GM23338 (cell line): Measurements from ENCODE around the gene FKBP1B. TPM values are rescaled to one million over a fixed set of nuclear protein-coding genes. Genes with fewer than 3 reads are reported as not detected.

Experiments used
- ATAC-seq: fragments of 200-7000 bp; cut with Tn5 transposase; 3 replicates; pipeline ENCODE4 v1.9.1; 2020
- DNase-seq: peaks from one replicate; pipeline ENCODE4 v3.0.0-alpha.2; 2015; ENCODE audit warnings: low spot score
- H2AFZ ChIP-seq: fragments of 200-600 bp; sonication (generic); 2 replicates; pipeline ENCODE4 v1.8.0; 2016; ENCODE audit warnings: antibody characterized with exemption, mild to moderate bottlenecking, moderate library complexity
- H3F3A ChIP-seq: fragments of 200-600 bp; sonication (generic); replicated peaks from 2 replicates; pipeline ENCODE4 v1.8.0; 2017; ENCODE audit warnings: antibody characterized with exemption, mixed run types, low read depth
- H3K27ac ChIP-seq: fragments of 200-600 bp; sonication (generic); 2 replicates; pipeline ENCODE4 v1.6.1; 2016; ENCODE audit warnings: low read depth
- H3K27me3 ChIP-seq: fragments of 200-600 bp; sonication (generic); 2 replicates; pipeline ENCODE4 v1.8.0; 2016; ENCODE audit warnings: mild to moderate bottlenecking, mixed run types, moderate library complexity; ENCODE audit not compliant: insufficient read depth
- H3K36me3 ChIP-seq: fragments of 200-600 bp; sonication (generic); 2 replicates; pipeline ENCODE4 v1.8.0; 2016; ENCODE audit warnings: mild to moderate bottlenecking; ENCODE audit not compliant: insufficient read depth
- H3K4me1 ChIP-seq: fragments of 200-600 bp; sonication (generic); 2 replicates; pipeline ENCODE4 v1.8.0; 2016; ENCODE audit warnings: mild to moderate bottlenecking, moderate library complexity; ENCODE audit not compliant: insufficient read depth
- H3K4me2 ChIP-seq: fragments of 200-600 bp; sonication (generic); 2 replicates; pipeline ENCODE4 v1.7.1; 2017; ENCODE audit warnings: mixed run types
- H3K4me3 ChIP-seq: fragments of 200-600 bp; sonication (generic); 2 replicates; pipeline ENCODE4 v1.6.1; 2016; ENCODE audit warnings: mixed run types
- H3K79me2 ChIP-seq: fragments of 200-600 bp; sonication (generic); replicated peaks from 2 replicates; pipeline ENCODE4 v1.8.0; 2017; ENCODE audit warnings: mild to moderate bottlenecking; ENCODE audit not compliant: insufficient read depth
- H3K9me2 ChIP-seq: fragments of 200-600 bp; sonication (generic); 2 replicates; pipeline ENCODE4 v1.8.0; 2017; ENCODE audit not compliant: insufficient read depth
- H4K20me1 ChIP-seq: fragments of 200-600 bp; sonication (generic); replicated peaks from 2 replicates; pipeline ENCODE4 v1.8.0; 2017; ENCODE audit warnings: mild to moderate bottlenecking; ENCODE audit not compliant: insufficient read depth
- H3K27ac Mint-ChIP-seq: 2 replicates; pipeline ENCODE4 v1.8.0; 2020; ENCODE audit warnings: inconsistent platforms, mild to moderate bottlenecking, moderate library complexity, mixed read lengths
- H3K27me3 Mint-ChIP-seq: 3 replicates; pipeline ENCODE4 v1.8.0; 2022; ENCODE audit warnings: low read depth, mild to moderate bottlenecking, moderate library complexity, mixed read lengths, inconsistent platforms; ENCODE audit not compliant: insufficient read depth, poor library complexity
- H3K36me3 Mint-ChIP-seq: 3 replicates; pipeline ENCODE4 v1.8.0; 2021; ENCODE audit warnings: low read depth, mild to moderate bottlenecking, inconsistent platforms, moderate library complexity, mixed read lengths
- H3K4me1 Mint-ChIP-seq: 3 replicates; pipeline ENCODE4 v1.8.0; 2020; ENCODE audit warnings: mild to moderate bottlenecking, inconsistent platforms, mixed read lengths
- H3K4me3 Mint-ChIP-seq: 3 replicates; pipeline ENCODE4 v1.8.0; 2021; ENCODE audit warnings: moderate library complexity, mild to moderate bottlenecking, inconsistent platforms, mixed read lengths
- H3K9me3 Mint-ChIP-seq: 3 replicates; pipeline ENCODE4 v1.8.0; 2020; ENCODE audit warnings: moderate library complexity, mild to moderate bottlenecking, inconsistent platforms, mixed read lengths
- CREB1 ChIP-seq: fragments of 250-450 bp; sonication (Bioruptor Pico); IDR thresholded peaks from 2 replicates; pipeline ENCODE4 v1.5.0; 2020; ENCODE audit warnings: low read depth, mild to moderate bottlenecking, moderate library complexity
- CTCF ChIP-seq, 2 experiments: fragments of 200-600 bp in 1 of 2; sonication (generic) in 1 of 2; conservative IDR thresholded peaks; 2 replicates each; pipeline versions ENCODE4 v1.5.1 to v1.6.1; 2016 to 2017; ENCODE audit warnings: antibody characterized with exemption in 2 of 2, low read depth in 2 of 2, mild to moderate bottlenecking in 2 of 2, moderate library complexity in 1 of 2
- EZH2 ChIP-seq: fragments of 200-600 bp; sonication (generic); IDR thresholded peaks from one replicate; pipeline ENCODE4 v1.8.0; 2017; ENCODE audit warnings: antibody characterized with exemption, mild to moderate bottlenecking, low read depth; ENCODE audit not compliant: unreplicated experiment
- EZH2phosphoT487 ChIP-seq: fragments of 200-600 bp; sonication (generic); IDR thresholded peaks from one replicate; pipeline ENCODE4 v1.8.1; 2018; ENCODE audit warnings: antibody characterized with exemption; ENCODE audit not compliant: unreplicated experiment
- JUNB ChIP-seq: IDR thresholded peaks from one replicate; pipeline ENCODE4 v1.6.1; 2016; ENCODE audit warnings: antibody characterized with exemption; ENCODE audit not compliant: unreplicated experiment
- NANOG ChIP-seq: IDR thresholded peaks from 2 replicates; pipeline ENCODE4 v1.6.1; 2016; ENCODE audit warnings: antibody characterized with exemption, borderline replicate concordance
- POLR2AphosphoS5 ChIP-seq: IDR thresholded peaks from 2 replicates; pipeline ENCODE4 v1.6.1; 2016; ENCODE audit warnings: antibody characterized with exemption, low read depth
- STAT1 ChIP-seq: IDR thresholded peaks from one replicate; pipeline ENCODE4 v1.6.1; 2016; ENCODE audit warnings: antibody characterized with exemption; ENCODE audit not compliant: unreplicated experiment
- ZNF114 ChIP-seq: fragments of 250-450 bp; sonication (Bioruptor Pico); IDR thresholded peaks from 2 replicates; pipeline ENCODE4 v1.5.0; 2020; ENCODE audit warnings: mild to moderate bottlenecking, moderate library complexity
- ZNF331 ChIP-seq: fragments of 250-450 bp; sonication (Bioruptor Pico); IDR thresholded peaks from 2 replicates; pipeline ENCODE4 v1.5.0; 2020; ENCODE audit warnings: low read depth, mild to moderate bottlenecking, moderate library complexity
- ZNF462 ChIP-seq: fragments of 250-450 bp; sonication (Bioruptor Pico); IDR thresholded peaks from 2 replicates; pipeline ENCODE4 v1.5.0; 2020; ENCODE audit warnings: mild to moderate bottlenecking, moderate library complexity
- polyA plus RNA-seq: library from polyadenylated mRNA; unstranded; fragments of >200 nt; fragmentation: Nextera tagmentation; extraction: Ambion mirVana; gene quantifications from 2 replicates; pipeline ENCODE4 v1.2.1, GENCODE V29; 2016
- total RNA-seq: library from RNA; depleted of rRNA; stranded (reverse); fragments of >200 nt; shearing (Covaris generic); gene quantifications from 2 replicates; pipeline ENCODE4 v1.2.3, GENCODE V29; 2014
- TF ChIP-seq, protein P1 (sequence below): IDR thresholded peaks from 2 replicates; pipeline ENCODE4 v1.6.1; 2016; ENCODE audit warnings: antibody characterized with exemption
- TF ChIP-seq, protein P2 (sequence below): IDR thresholded peaks from one replicate; pipeline ENCODE4 v1.6.1; 2018; ENCODE audit warnings: antibody characterized with exemption; ENCODE audit not compliant: unreplicated experiment

Gene FKBP1B
- total and polyA plus RNA-seq, 2 experiments from 2014 or later, result 48.2 to 77.1 TPM

DNA sequence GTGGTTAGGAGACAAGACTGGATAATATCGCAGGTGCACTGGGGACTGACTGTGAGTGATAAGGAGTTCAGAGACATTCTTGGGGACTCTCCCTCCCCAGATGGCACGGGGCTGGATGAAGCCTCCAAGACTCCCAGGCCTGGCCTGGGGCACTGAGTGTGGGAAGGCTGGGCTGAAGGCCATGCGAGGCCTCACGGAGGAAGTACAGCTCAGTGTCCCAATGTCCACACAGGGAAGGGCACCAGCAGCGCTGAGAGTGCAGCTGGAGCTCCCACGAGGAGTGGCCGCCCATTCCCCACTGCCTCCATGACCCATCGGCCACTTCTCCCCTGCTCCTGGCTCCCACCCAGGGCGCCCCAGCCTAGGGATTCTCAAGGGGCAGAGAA, 33.2 kb upstream of the FKBP1B start:
- H3K27me3 ChIP-seq, result no peaks in the 10 kb centered on the region
- no peak for ATAC-seq
- TF ChIP-seq POLR2AphosphoS5 (no peak), EZH2 (no peak), NANOG (no peak), ZNF114 (no peak), EZH2phosphoT487 (no peak), STAT1 (no peak), CREB1 (CRISPR knock-in tag) (no peak), ZNF462 (CRISPR knock-in tag) (no peak), CTCF (conservative IDR thresholded peaks at IDR 0.05; ENCODE audit: low read depth in 2 of 2) (no peak), ZNF331 (CRISPR knock-in tag) (no peak), JUNB (no peak)
- TF ChIP-seq, protein P1, sequence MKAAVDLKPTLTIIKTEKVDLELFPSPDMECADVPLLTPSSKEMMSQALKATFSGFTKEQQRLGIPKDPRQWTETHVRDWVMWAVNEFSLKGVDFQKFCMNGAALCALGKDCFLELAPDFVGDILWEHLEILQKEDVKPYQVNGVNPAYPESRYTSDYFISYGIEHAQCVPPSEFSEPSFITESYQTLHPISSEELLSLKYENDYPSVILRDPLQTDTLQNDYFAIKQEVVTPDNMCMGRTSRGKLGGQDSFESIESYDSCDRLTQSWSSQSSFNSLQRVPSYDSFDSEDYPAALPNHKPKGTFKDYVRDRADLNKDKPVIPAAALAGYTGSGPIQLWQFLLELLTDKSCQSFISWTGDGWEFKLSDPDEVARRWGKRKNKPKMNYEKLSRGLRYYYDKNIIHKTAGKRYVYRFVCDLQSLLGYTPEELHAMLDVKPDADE, result no peak
- TF ChIP-seq, protein P2, sequence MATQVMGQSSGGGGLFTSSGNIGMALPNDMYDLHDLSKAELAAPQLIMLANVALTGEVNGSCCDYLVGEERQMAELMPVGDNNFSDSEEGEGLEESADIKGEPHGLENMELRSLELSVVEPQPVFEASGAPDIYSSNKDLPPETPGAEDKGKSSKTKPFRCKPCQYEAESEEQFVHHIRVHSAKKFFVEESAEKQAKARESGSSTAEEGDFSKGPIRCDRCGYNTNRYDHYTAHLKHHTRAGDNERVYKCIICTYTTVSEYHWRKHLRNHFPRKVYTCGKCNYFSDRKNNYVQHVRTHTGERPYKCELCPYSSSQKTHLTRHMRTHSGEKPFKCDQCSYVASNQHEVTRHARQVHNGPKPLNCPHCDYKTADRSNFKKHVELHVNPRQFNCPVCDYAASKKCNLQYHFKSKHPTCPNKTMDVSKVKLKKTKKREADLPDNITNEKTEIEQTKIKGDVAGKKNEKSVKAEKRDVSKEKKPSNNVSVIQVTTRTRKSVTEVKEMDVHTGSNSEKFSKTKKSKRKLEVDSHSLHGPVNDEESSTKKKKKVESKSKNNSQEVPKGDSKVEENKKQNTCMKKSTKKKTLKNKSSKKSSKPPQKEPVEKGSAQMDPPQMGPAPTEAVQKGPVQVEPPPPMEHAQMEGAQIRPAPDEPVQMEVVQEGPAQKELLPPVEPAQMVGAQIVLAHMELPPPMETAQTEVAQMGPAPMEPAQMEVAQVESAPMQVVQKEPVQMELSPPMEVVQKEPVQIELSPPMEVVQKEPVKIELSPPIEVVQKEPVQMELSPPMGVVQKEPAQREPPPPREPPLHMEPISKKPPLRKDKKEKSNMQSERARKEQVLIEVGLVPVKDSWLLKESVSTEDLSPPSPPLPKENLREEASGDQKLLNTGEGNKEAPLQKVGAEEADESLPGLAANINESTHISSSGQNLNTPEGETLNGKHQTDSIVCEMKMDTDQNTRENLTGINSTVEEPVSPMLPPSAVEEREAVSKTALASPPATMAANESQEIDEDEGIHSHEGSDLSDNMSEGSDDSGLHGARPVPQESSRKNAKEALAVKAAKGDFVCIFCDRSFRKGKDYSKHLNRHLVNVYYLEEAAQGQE, result no peak
- H3K36me3 ChIP-seq, result no peaks in the 10 kb centered on the region
- Mint-ChIP-seq H3K4me3 (no peak overlapping the region), H3K27me3 (peaks cover 10% of the 10 kb centered on the region), H3K9me3 (no peaks in the 10 kb centered on the region), H3K27ac (no peak overlapping the region; the same call in 1 of the 2 replicates), H3K36me3 (no peaks in the 10 kb centered on the region), H3K4me1 (peaks cover 24% of the 10 kb centered on the region)
- no peaks in the 10 kb centered on the region for H4K20me1 ChIP-seq
- H3K9me2 ChIP-seq, result no peaks in the 10 kb centered on the region
- peak overlapping the region; percentile 39; the same call in 1 of the 2 replicates for H3K27ac ChIP-seq
- no peak overlapping the region for H2AFZ ChIP-seq
- no peak overlapping the region for H3K4me3 ChIP-seq
- no peaks in the 10 kb centered on the region for H3K79me2 ChIP-seq
- no peak overlapping the region for H3K4me2 ChIP-seq
- H3K4me1 ChIP-seq, result peaks cover 10% of the 10 kb centered on the region; the same call in 1 of the 2 replicates
- no peaks in the 10 kb centered on the region for H3F3A ChIP-seq
- DNase-seq, result no peak
